Hepatocyte (in vitro differentiated cells): ENCODE data around the gene CPNE1.

Experiments used
- CTCF ChIP-seq: fragments of 200-600 bp; sonication (generic); IDR thresholded peaks from 2 replicates; pipeline ENCODE4 v1.5.1; 2016; ENCODE audit warnings: antibody characterized with exemption, mild to moderate bottlenecking; ENCODE audit not compliant: poor library complexity
- EZH2phosphoT487 ChIP-seq: fragments of 200-600 bp; sonication (generic); IDR thresholded peaks from one replicate; pipeline ENCODE4 v1.6.1; 2018; ENCODE audit warnings: antibody characterized with exemption, mild to moderate bottlenecking, low read depth, moderate library complexity; ENCODE audit not compliant: unreplicated experiment, severe bottlenecking

- no peak for TF ChIP-seq CTCF
- TF ChIP-seq EZH2phosphoT487 = no peak
Observed at GRCh38 chr20:35618263-35619131, 46.2 kb downstream of the CPNE1 start.
